VCaP (cell line): ENCODE results near the gene PPCS.
"Not testable (repeated sequence)": the region's sequence is repeated elsewhere in the genome, so short reads cannot be mapped to it uniquely, and the experiment has no call there.

Source experiments
- H3K27ac ChIP-seq: fragments of 450-650 bp; 2 replicates; pipeline ENCODE4 v1.5.1; 2017
- CTCF ChIP-seq: fragments of 450-650 bp; conservative IDR thresholded peaks from 2 replicates; pipeline ENCODE4 v1.5.1; 2017; ENCODE audit warnings: mild to moderate bottlenecking, moderate library complexity

The PPCS gene

GRCh38 chr1:42490237-42490636 is 33.9 kb downstream of the PPCS start:
- no peak overlapping the region for H3K27ac ChIP-seq
- TF ChIP-seq CTCF, result no peak

- H3K27ac ChIP-seq, result not testable (repeated sequence)
These were observed 45.7 kb downstream of the PPCS start for GRCh38 chr1:42502031-42502430.

DNA sequence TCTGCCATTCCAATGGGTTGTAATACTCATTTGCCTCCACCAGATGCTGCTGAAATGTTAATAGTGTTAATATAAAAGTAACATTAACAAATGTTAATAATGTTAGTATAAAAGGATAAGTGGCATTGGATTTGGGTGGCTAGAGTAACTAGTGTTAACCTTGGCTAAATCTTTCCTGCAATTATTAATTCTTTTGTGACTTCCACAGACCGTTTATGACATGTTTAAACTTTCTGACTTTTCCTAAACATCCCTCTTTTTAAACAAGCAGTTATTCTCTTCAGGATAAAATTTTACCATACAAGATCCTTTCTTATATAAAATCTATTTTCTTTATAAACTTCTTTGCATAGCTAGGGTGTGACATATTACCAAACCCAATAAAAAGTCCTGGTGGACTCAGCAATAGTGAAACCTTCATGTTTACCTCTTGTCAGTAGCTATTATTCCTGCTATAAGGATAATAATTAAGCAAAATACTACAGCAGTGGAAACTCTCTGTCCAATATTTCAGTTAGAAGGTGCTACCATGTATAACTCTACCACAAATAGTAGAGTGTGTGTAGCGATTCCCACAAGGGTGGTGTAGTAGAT is 48.3 kb downstream of the PPCS start:
- H3K27ac ChIP-seq, result no peak overlapping the region
- TF ChIP-seq CTCF, result no peak

- H3K27ac ChIP-seq, result no peak overlapping the region
- TF ChIP-seq CTCF, result no peak
These were observed 50.2 kb downstream of the PPCS start for GRCh38 chr1:42506576-42506975.
